Measurements from ENCODE around the gene MRPL1.
"Not testable (repeated sequence)": the region's sequence is repeated elsewhere in the genome, so short reads cannot be mapped to it uniquely, and the experiment has no call there.

Gene MRPL1

GRCh38 chr4:77954690-77955089 is 92.1 kb downstream of the MRPL1 start:
- no peaks in the 10 kb centered on the region for H3K27me3 Mint-ChIP-seq
- no peaks in the 10 kb centered on the region for H3K4me1 Mint-ChIP-seq
- no peak overlapping the region for H3K27ac Mint-ChIP-seq
- no peak overlapping the region for H3K4me3 Mint-ChIP-seq
- no peaks in the 10 kb centered on the region for H3K9me3 Mint-ChIP-seq
- DNase-seq: no peak
- CTCF ChIA-PET: interaction anchor here (0.5 kb wide), 1 partner anchor 1580 kb away, joined by 6 read pairs; no protein-coding TSS in a partner anchor
- peaks cover 26% of the 10 kb centered on the region for H3K36me3 Mint-ChIP-seq

- H3K4me1 Mint-ChIP-seq: no peaks in the 10 kb centered on the region
- no peaks in the 10 kb centered on the region for H3K27me3 Mint-ChIP-seq
- no peak overlapping the region for H3K4me3 Mint-ChIP-seq
- CTCF ChIA-PET: no interaction called here
- H3K27ac Mint-ChIP-seq: no peak overlapping the region
- peaks cover 15% of the 10 kb centered on the region for H3K36me3 Mint-ChIP-seq
- no peaks in the 10 kb centered on the region for H3K9me3 Mint-ChIP-seq
- DNase-seq: no peak
Observed at GRCh38 chr4:77956917-77957316, 94.3 kb downstream of the MRPL1 start.

- Mint-ChIP-seq H3K27ac (no peak overlapping the region), H3K27me3 (peaks cover 2% of the 10 kb centered on the region), H3K4me1 (peaks cover 7% of the 10 kb centered on the region), H3K4me3 (no peak overlapping the region), H3K36me3 (peaks cover 6% of the 10 kb centered on the region), H3K9me3 (no peaks in the 10 kb centered on the region)
- no peak for DNase-seq
- CTCF ChIA-PET: no interaction called here
Observed at GRCh38 chr4:77958897-77959296, 96.3 kb downstream of the MRPL1 start.

- Mint-ChIP-seq H3K9me3 (no peaks in the 10 kb centered on the region), H3K27me3 (peaks cover 7% of the 10 kb centered on the region), H3K4me1 (peaks cover 7% of the 10 kb centered on the region), H3K36me3 (peaks cover 1% of the 10 kb centered on the region), H3K27ac (no peak overlapping the region), H3K4me3 (no peak overlapping the region)
- CTCF ChIA-PET: interaction anchor here (0.8 to 1.2 kb wide), 6 partner anchors 15 to 904 kb away, joined by 3 to 7 read pairs (median 3); no protein-coding TSS in a partner anchor
- no peak for DNase-seq
Observed at GRCh38 chr4:77959566-77960338, 97.1 kb downstream of the MRPL1 start.

- no peaks in the 10 kb centered on the region for H3K9me3 Mint-ChIP-seq
- peaks cover 7% of the 10 kb centered on the region for H3K27me3 Mint-ChIP-seq
- H3K4me1 Mint-ChIP-seq: peaks cover 7% of the 10 kb centered on the region
- no peaks in the 10 kb centered on the region for H3K36me3 Mint-ChIP-seq
- no peak overlapping the region for H3K27ac Mint-ChIP-seq
- H3K4me3 Mint-ChIP-seq: no peak overlapping the region
- no peak for DNase-seq
- CTCF ChIA-PET: interaction anchor here (0.9 to 1.2 kb wide), 5 partner anchors 15 to 654 kb away, joined by 3 to 7 read pairs (median 3); no protein-coding TSS in a partner anchor
Observed at GRCh38 chr4:77960367-77960766, 97.7 kb downstream of the MRPL1 start.

GRCh38 chr4:77963004-77963403 is 100.4 kb downstream of the MRPL1 start:
- Mint-ChIP-seq H3K27me3 (peaks cover 7% of the 10 kb centered on the region), H3K4me1 (peaks cover 7% of the 10 kb centered on the region), H3K36me3 (no peaks in the 10 kb centered on the region), H3K4me3 (no peak overlapping the region), H3K27ac (no peak overlapping the region), H3K9me3 (no peaks in the 10 kb centered on the region)
- CTCF ChIA-PET: no interaction called here
- no peak for DNase-seq

GRCh38 chr4:77973657-77974056 is 111.0 kb downstream of the MRPL1 start:
- DNase-seq, H3K4me3 Mint-ChIP-seq, H3K4me1 Mint-ChIP-seq, H3K36me3 Mint-ChIP-seq, H3K9me3 Mint-ChIP-seq, H3K27ac Mint-ChIP-seq, H3K27me3 Mint-ChIP-seq, CTCF ChIA-PET: not testable (repeated sequence)

- H3K27me3 Mint-ChIP-seq, H3K4me1 Mint-ChIP-seq, CTCF ChIA-PET: not testable (repeated sequence)
Observed at GRCh38 chr4:77982900-77983540, 120.4 kb downstream of the MRPL1 start.

GRCh38 chr4:77983612-77984311 is 121.1 kb downstream of the MRPL1 start:
- H3K27ac Mint-ChIP-seq, CTCF ChIA-PET, DNase-seq, H3K27me3 Mint-ChIP-seq, H3K4me1 Mint-ChIP-seq, H3K9me3 Mint-ChIP-seq, H3K36me3 Mint-ChIP-seq, H3K4me3 Mint-ChIP-seq: not testable (repeated sequence)

More at GRCh38 chr4:77982900-77983540, 120.4 kb downstream of the MRPL1 start:
- H3K36me3 Mint-ChIP-seq, DNase-seq, H3K4me3 Mint-ChIP-seq, H3K27ac Mint-ChIP-seq, H3K9me3 Mint-ChIP-seq: not testable (repeated sequence)

- no peaks in the 10 kb centered on the region for H3K9me3 Mint-ChIP-seq
- H3K4me3 Mint-ChIP-seq: no peak overlapping the region
- CTCF ChIA-PET: no interaction called here
- peaks cover 16% of the 10 kb centered on the region for H3K27me3 Mint-ChIP-seq
- H3K36me3 Mint-ChIP-seq: no peaks in the 10 kb centered on the region
- no peak for DNase-seq
- H3K27ac Mint-ChIP-seq: no peak overlapping the region
- no peaks in the 10 kb centered on the region for H3K4me1 Mint-ChIP-seq
Observed at GRCh38 chr4:77989968-77990367, 127.3 kb downstream of the MRPL1 start.

GRCh38 chr4:77990456-77990855 is 127.8 kb downstream of the MRPL1 start:
- Mint-ChIP-seq H3K36me3 (no peaks in the 10 kb centered on the region), H3K4me3 (no peak overlapping the region), H3K27me3 (peaks cover 16% of the 10 kb centered on the region), H3K9me3 (no peaks in the 10 kb centered on the region), H3K27ac (no peak overlapping the region), H3K4me1 (no peaks in the 10 kb centered on the region)
- CTCF ChIA-PET: no interaction called here
- no peak for DNase-seq

- no peaks in the 10 kb centered on the region for H3K36me3 Mint-ChIP-seq
- no peak overlapping the region for H3K4me3 Mint-ChIP-seq
- DNase-seq: no peak
- CTCF ChIA-PET: no interaction called here
- peaks cover 16% of the 10 kb centered on the region for H3K27me3 Mint-ChIP-seq
- H3K9me3 Mint-ChIP-seq: no peaks in the 10 kb centered on the region
- no peaks in the 10 kb centered on the region for H3K4me1 Mint-ChIP-seq
- no peak overlapping the region for H3K27ac Mint-ChIP-seq
Observed at GRCh38 chr4:77990904-77991358, 128.3 kb downstream of the MRPL1 start.

GRCh38 chr4:77992581-77992980 is 130.0 kb downstream of the MRPL1 start:
- H3K27me3 Mint-ChIP-seq: peaks cover 16% of the 10 kb centered on the region

GRCh38 chr4:77994194-77994721 is 131.6 kb downstream of the MRPL1 start:
- CTCF ChIA-PET: interaction anchor here (0.9 kb wide), 1 partner anchor 25 kb away, joined by 3 read pairs; no protein-coding TSS in a partner anchor
- Mint-ChIP-seq H3K27me3 (peaks cover 17% of the 10 kb centered on the region), H3K27ac (no peak overlapping the region), H3K36me3 (no peaks in the 10 kb centered on the region), H3K4me3 (no peak overlapping the region), H3K4me1 (no peaks in the 10 kb centered on the region), H3K9me3 (no peaks in the 10 kb centered on the region)
- no peak for DNase-seq

More at GRCh38 chr4:77992581-77992980, 130.0 kb downstream of the MRPL1 start:
- CTCF ChIA-PET: no interaction called here
- no peaks in the 10 kb centered on the region for H3K9me3 Mint-ChIP-seq
- DNase-seq: no peak
- H3K4me3 Mint-ChIP-seq: no peak overlapping the region
- H3K4me1 Mint-ChIP-seq: no peaks in the 10 kb centered on the region
- H3K27ac Mint-ChIP-seq: no peak overlapping the region
- no peaks in the 10 kb centered on the region for H3K36me3 Mint-ChIP-seq
